Hair follicular keratinocyte (primary cell): ENCODE data around the gene VPS9D1. TPM values are rescaled to one million over a fixed set of nuclear protein-coding genes. Genes with fewer than 3 reads are reported as not detected.

Experiments
- total RNA-seq: library from RNA; depleted of rRNA; stranded (reverse); fragments of >200 nt; gene quantifications from 2 replicates; pipeline ENCODE4 v1.2.3, GENCODE V29; 2015

The VPS9D1 gene
- total RNA-seq, result 2.7 and 4.8 TPM in 2 replicates

DNA sequence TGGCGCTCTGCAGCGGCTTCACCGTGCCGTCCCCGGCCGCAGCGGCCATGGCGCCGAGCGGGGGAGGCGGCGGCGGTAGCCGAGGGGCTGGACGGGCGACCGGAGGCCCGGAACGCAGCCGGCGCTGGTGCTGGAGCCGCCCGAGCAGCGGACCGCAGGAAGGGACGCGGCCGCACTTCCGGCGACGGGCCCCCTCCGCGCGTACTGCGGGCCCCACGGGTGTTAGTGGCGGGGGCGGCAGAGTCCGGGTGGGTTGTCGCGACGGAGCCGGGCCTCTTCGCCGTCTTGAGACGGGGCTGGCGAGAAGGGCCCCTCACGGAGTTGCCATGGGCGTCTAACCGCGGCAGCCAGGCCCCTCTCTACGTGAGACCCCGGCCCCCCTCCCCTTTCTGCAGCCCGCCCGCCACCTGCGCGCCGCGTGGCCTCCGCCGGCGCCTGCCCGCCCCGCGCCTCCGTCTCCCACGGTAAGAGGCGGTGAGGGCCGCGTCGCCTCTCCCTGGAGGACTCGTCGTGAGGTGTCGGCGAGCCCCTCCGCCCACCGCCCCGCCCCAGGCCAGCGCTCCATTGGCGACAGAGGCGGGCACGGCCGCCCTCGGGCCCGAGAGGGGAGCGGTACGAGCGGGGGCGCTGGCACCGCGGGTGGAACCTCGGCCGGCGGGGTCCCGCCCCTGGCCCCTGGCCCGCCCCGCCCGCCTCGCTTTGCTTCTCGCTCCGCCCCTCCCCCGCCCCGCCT lies at the start of gene VPS9D1, which contains the start of gene ZNF276:
TSS of gene VPS9D1 (minus strand) at position 86 of the 733 bp plus-strand sequence. CDS start at position 49, 37 bp downstream.
TSS of gene ZNF276 (plus strand) at position 725 of the 733 bp plus-strand sequence. CDS start 104 bp downstream, outside the sequence.

GRCh38 chr16:89701425-89702406 lies 19.0 kb downstream of the VPS9D1 start, which contains the start of gene SPATA2L:
Gene SPATA2L, minus strand, starts transcription at chr16:89701705. Its CDS starts 473 bp downstream, at chr16:89701232.

DNA sequence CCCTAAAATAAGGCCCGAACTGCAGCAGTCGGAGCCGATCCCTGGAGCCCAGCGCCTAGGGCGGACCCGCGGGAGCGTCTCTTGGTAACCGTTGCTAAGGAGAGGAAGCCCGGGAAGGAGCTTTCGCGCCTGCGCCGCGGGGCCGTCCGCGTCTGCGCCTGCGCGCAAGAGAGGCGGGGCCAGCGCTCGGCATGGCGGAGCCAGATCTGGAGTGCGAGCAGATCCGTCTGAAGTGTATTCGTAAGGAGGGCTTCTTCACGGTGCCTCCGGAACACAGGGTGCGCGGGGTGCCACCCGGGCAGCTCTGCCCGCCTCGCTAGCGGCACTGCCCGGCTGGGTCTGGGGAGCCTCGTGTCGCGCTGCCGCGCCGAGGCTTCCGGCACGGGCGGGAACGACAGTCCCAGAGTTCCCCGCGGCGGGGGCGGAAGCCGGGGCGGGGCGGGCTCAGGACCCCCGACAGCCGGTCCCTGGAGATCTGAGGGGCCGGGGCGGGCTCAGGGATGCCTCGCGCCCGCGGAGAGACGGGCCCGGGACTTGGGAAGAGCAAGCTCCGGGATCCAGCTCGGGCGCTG lies 34.1 kb downstream of the VPS9D1 start, which contains the start of gene CDK10:
TSS of gene CDK10 (plus strand) at position 170 of the 572 bp plus-strand sequence. CDS start at position 192, 22 bp downstream.

DNA sequence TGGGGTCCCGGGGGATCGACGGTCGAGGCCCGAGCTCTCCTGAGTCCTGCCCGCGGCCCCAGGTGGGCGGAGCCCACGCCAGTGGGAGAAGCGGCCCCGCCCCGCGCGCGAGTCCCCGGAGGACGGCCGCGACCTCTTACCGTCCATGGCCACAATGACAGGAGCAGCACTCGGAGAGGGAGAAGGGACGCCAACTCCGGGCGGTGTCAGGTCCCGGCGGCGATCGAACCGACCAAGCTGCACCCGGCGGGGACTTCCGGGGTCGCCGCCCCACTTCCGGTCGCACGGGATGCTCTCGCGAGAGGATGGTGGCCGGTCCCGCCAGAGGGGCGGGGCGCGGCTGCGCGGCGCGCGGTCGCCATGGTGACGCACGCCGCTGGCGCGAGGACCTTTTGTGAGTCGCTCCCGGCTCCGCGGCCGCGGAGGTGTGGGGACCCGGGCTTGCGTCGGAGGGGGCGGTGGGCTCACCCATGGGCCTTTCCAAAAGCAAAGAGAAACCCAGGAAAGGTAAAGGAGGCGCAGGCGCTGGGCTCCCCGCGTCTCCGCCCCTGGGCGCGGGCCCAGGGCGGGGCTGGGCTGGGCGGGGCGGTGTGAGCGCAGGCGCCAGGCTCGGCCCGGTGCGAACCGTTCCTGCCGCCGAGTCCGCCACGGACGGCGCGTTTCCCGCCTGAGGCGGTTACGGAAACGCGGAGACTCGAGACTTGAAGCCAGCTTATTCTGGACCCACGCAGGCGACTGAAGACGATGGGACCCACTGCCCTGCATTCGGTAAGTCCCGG lies 63.1 kb downstream of the VPS9D1 start, which contains the start of the genes CHMP1A and SPATA33:
TSS of gene CHMP1A (minus strand) at position 267 of the 779 bp plus-strand sequence. CDS start at position 147, 120 bp downstream.
TSS of gene SPATA33 (plus strand) at position 395 of the 779 bp plus-strand sequence. CDS start at position 471, 76 bp downstream.

Other genes starting within 250 kb of the VPS9D1 start
- 43.9 and 51.7 TPM in 2 replicates for gene ANKRD11, start 230.3 kb downstream of the VPS9D1 start, total RNA-seq
- gene SPG7, start 212.5 kb downstream of the VPS9D1 start, total RNA-seq, result 63.1 and 126 TPM in 2 replicates
- 7,681 and 7,976 TPM in 2 replicates for gene RPL13, start 160.2 kb downstream of the VPS9D1 start, total RNA-seq
- gene CPNE7, start 145.1 kb downstream of the VPS9D1 start, total RNA-seq, result 0.70 and 4.8 TPM in 2 replicates
- not detected in 2 replicates for gene DPEP1, start 107.3 kb downstream of the VPS9D1 start, total RNA-seq
- gene CHMP1A, start 63.2 kb downstream of the VPS9D1 start, total RNA-seq, result 97.5 and 103 TPM in 2 replicates
- gene SPATA33, start 63.1 kb downstream of the VPS9D1 start, total RNA-seq, result 3.6 and 5.2 TPM in 2 replicates
- gene CDK10, start 34.2 kb downstream of the VPS9D1 start, total RNA-seq, result 34.2 and 49.0 TPM in 2 replicates
- gene SPATA2L, start 19.2 kb downstream of the VPS9D1 start, total RNA-seq, result 14.1 and 18.1 TPM in 2 replicates
- 10.5 TPM in 2 replicates for gene ZNF276, start 639 bp upstream of the VPS9D1 start, total RNA-seq
- gene FANCA, start 95.7 kb upstream of the VPS9D1 start, total RNA-seq, result 11.2 and 15.5 TPM in 2 replicates
- gene SPIRE2, start 107.6 kb upstream of the VPS9D1 start, total RNA-seq, result 1.2 and 1.3 TPM in 2 replicates
- 111 and 127 TPM in 2 replicates for gene TCF25, start 152.7 kb upstream of the VPS9D1 start, total RNA-seq
- gene MC1R, start 198.0 kb upstream of the VPS9D1 start, total RNA-seq, result 3.9 and 4.1 TPM in 2 replicates
- 105 and 143 TPM in 2 replicates for gene TUBB3, start 202.4 kb upstream of the VPS9D1 start, total RNA-seq
- gene DEF8, start 227.9 kb upstream of the VPS9D1 start, total RNA-seq, result 72.9 and 85.9 TPM in 2 replicates